H1 (cell line): ENCODE data around the gene BET1L. TPM values are rescaled to one million over a fixed set of nuclear protein-coding genes. Genes with fewer than 3 reads are reported as not detected.

ENCODE experiments used
- CTCF ChIA-PET: fragments of 300-600 bp; sonication (Branson Sonifier 250); formaldehyde crosslinking; loops from one replicate; lab custom pipeline; 2021; ENCODE audit not compliant: partially characterized antibody; lab: Charles Lee
- POLR2A ChIA-PET: fragments of 300-600 bp; sonication (Branson Sonifier 250); formaldehyde crosslinking; loops from one replicate; lab custom pipeline; 2021; ENCODE audit warnings: inconsistent platforms; ENCODE audit not compliant: partially characterized antibody; lab: Charles Lee
- DNase-seq, 2 experiments: peaks; one replicate each; pipeline versions ENCODE4 v3.0.0 to v3.0.0-alpha.2; 2010 to 2022; ENCODE audit warnings: low spot score in 2 of 2, low read depth in 1 of 2, mixed read lengths in 1 of 2
- FAIRE-seq: peaks from 2 replicates; lab custom pipeline; 2011; peaks lifted over from hg19 to GRCh38; lab: Jason Lieb, UNC
- H2AFZ ChIP-seq: 2 replicates; pipeline ENCODE4 v1.8.1; 2012; ENCODE audit warnings: low read length, inconsistent platforms
- H2AK5ac ChIP-seq: 2 replicates; pipeline ENCODE4 v1.6.1; 2013; ENCODE audit warnings: low read depth, low read length
- H2BK120ac ChIP-seq: replicated peaks from 2 replicates; pipeline ENCODE3; 2013; ENCODE audit warnings: low read depth, low read length, inconsistent platforms
- H2BK12ac ChIP-seq: 2 replicates; pipeline ENCODE4 v1.6.1; 2013; ENCODE audit warnings: low read depth, low read length
- H2BK15ac ChIP-seq: 2 replicates; pipeline ENCODE4 v1.6.1; 2013; ENCODE audit warnings: low read length
- H2BK20ac ChIP-seq: 2 replicates; pipeline ENCODE4 v1.6.1; 2013; ENCODE audit warnings: low read length
- H2BK5ac ChIP-seq: 2 replicates; pipeline ENCODE4 v1.6.1; 2013; ENCODE audit warnings: low read depth, low read length
- H3K14ac ChIP-seq: 2 replicates; pipeline ENCODE4 v1.6.1; 2013; ENCODE audit warnings: inconsistent platforms; ENCODE audit not compliant: insufficient read length
- H3K18ac ChIP-seq: 2 replicates; pipeline ENCODE4 v1.6.1; 2013; ENCODE audit warnings: low read length; ENCODE audit errors: extremely low read depth
- H3K23ac ChIP-seq: 2 replicates; pipeline ENCODE4 v1.6.1; 2013; ENCODE audit warnings: inconsistent platforms; ENCODE audit not compliant: insufficient read length
- H3K23me2 ChIP-seq: 2 replicates; pipeline ENCODE4 v1.6.1; 2013; ENCODE audit warnings: low read depth, low read length
- H3K27ac ChIP-seq: 2 replicates; pipeline ENCODE4 v1.6.1; 2011; ENCODE audit warnings: low read depth, low read length, inconsistent platforms
- H3K27me3 ChIP-seq, 4 experiments: replicated peaks in 1 of 4; 1 replicate in 1 of 4; 2 replicates in 3 of 4; pipeline versions ENCODE4 v1.6.1 to v1.8.1; 2011 to 2013; ENCODE audit warnings: low read length in 3 of 4, mild to moderate bottlenecking in 3 of 4, inconsistent platforms in 2 of 4, mixed read lengths in 2 of 4, moderate library complexity in 1 of 4; ENCODE audit not compliant: control insufficient read depth in 3 of 4, insufficient read depth in 3 of 4; ENCODE audit errors: extremely low read depth in 1 of 4
- H3K36me3 ChIP-seq, 4 experiments: 2 replicates each; pipeline versions ENCODE4 v1.6.1 to v1.8.1; 2011 to 2013; ENCODE audit warnings: mild to moderate bottlenecking in 4 of 4, low read length in 3 of 4, moderate library complexity in 2 of 4, control low read depth in 1 of 4, inconsistent platforms in 1 of 4; ENCODE audit not compliant: insufficient read depth in 4 of 4, control insufficient read depth in 2 of 4
- H3K4ac ChIP-seq: replicated peaks from 2 replicates; pipeline ENCODE3; 2013; ENCODE audit warnings: low read length, low read depth, mixed read lengths, inconsistent platforms; ENCODE audit not compliant: insufficient read length
- H3K4me1 ChIP-seq, 4 experiments: replicated peaks in 1 of 4; 1 replicate in 1 of 4; 2 replicates in 3 of 4; pipeline versions ENCODE4 v1.6.1 to v1.8.1; 2011 to 2013; ENCODE audit warnings: low read length in 3 of 4, inconsistent platforms in 2 of 4, mixed read lengths in 1 of 4; ENCODE audit not compliant: insufficient read depth in 4 of 4, control insufficient read depth in 3 of 4
- H3K4me2 ChIP-seq, 2 experiments: 2 replicates each; pipeline versions ENCODE4 v1.6.1 to v1.8.1; 2011 to 2013; ENCODE audit warnings: low read depth in 2 of 2, low read length in 2 of 2, control low read depth in 1 of 2, inconsistent platforms in 1 of 2, mild to moderate bottlenecking in 1 of 2; ENCODE audit not compliant: insufficient read depth in 1 of 2
- H3K4me3 ChIP-seq, 4 experiments: fragments of 200-600, 300-600 bp in 1 of 4; sonication (generic), shearing (Covaris generic), sonication (Bioruptor Twin) in 1 of 4; 2 replicates each; pipeline versions ENCODE4 v1.5.1 to v1.8.1; 2011 to 2016; ENCODE audit warnings: low read length in 4 of 4, low read depth in 3 of 4, control low read depth in 2 of 4, inconsistent platforms in 2 of 4, mild to moderate bottlenecking in 2 of 4, mixed read lengths in 1 of 4, moderate library complexity in 1 of 4; ENCODE audit not compliant: insufficient read depth in 2 of 4; ENCODE audit errors: extremely low read depth in 1 of 4
- H3K56ac ChIP-seq: replicated peaks from 2 replicates; pipeline ENCODE3; 2013; ENCODE audit warnings: low read depth, mild to moderate bottlenecking, mixed read lengths, low read length, inconsistent platforms; ENCODE audit not compliant: insufficient read length
- H3K79me1 ChIP-seq: 2 replicates; pipeline ENCODE4 v1.6.1; 2013; ENCODE audit warnings: low read depth, low read length, control low read depth
- H3K79me2 ChIP-seq, 2 experiments: 2 replicates each; pipeline versions ENCODE4 v1.6.1 to v1.8.1; 2012 to 2013; ENCODE audit warnings: low read length in 2 of 2, mild to moderate bottlenecking in 2 of 2, inconsistent platforms in 1 of 2; ENCODE audit not compliant: insufficient read depth in 2 of 2, control insufficient read depth in 1 of 2
- H3K9ac ChIP-seq, 4 experiments: replicated peaks in 1 of 4; 1 replicate in 1 of 4; 2 replicates in 3 of 4; pipeline versions ENCODE4 v1.6.1 to v1.8.1; 2011 to 2013; ENCODE audit warnings: low read depth in 3 of 4, low read length in 3 of 4, control low read depth in 2 of 4, mild to moderate bottlenecking in 2 of 4, moderate library complexity in 2 of 4, inconsistent platforms in 1 of 4; ENCODE audit errors: extremely low read depth in 1 of 4
- H3K9me3 ChIP-seq, 2 experiments: 2 replicates each; pipeline versions ENCODE4 v1.6.1 to v1.8.1; 2012 to 2013; ENCODE audit warnings: mild to moderate bottlenecking in 2 of 2, moderate library complexity in 2 of 2, control low read depth in 1 of 2, inconsistent platforms in 1 of 2, low read depth in 1 of 2, low read length in 1 of 2, mixed read lengths in 1 of 2; ENCODE audit not compliant: insufficient read depth in 2 of 2
- H4K20me1 ChIP-seq, 2 experiments: replicated peaks in 1 of 2; 2 replicates each; pipeline versions ENCODE3 to v1.8.1; 2011 to 2013; ENCODE audit warnings: inconsistent platforms in 2 of 2, low read length in 2 of 2, mild to moderate bottlenecking in 1 of 2; ENCODE audit not compliant: insufficient read depth in 2 of 2, control insufficient read depth in 1 of 2
- H4K5ac ChIP-seq: 2 replicates; pipeline ENCODE4 v1.6.1; 2013; ENCODE audit warnings: low read length, low read depth, mixed read lengths, inconsistent platforms; ENCODE audit not compliant: insufficient read length
- H4K8ac ChIP-seq: 2 replicates; pipeline ENCODE4 v1.8.0; 2013; ENCODE audit warnings: mild to moderate bottlenecking, moderate library complexity, low read length, inconsistent platforms; ENCODE audit not compliant: insufficient read depth; ENCODE audit errors: extremely low read depth
- H4K91ac ChIP-seq: replicated peaks from 2 replicates; pipeline ENCODE3; 2013; ENCODE audit warnings: low read length, mixed read lengths, inconsistent platforms; ENCODE audit not compliant: insufficient read length
- CBX8 ChIP-seq: fragments of 300-800, 300-1000 bp; sonication (generic); IDR thresholded peaks from 2 replicates; pipeline ENCODE4 v1.7.1; 2016; ENCODE audit warnings: low read depth, low read length, borderline replicate concordance
- GABPA ChIP-seq: IDR thresholded peaks from 2 replicates; pipeline ENCODE4 v1.6.1; 2011; ENCODE audit warnings: mild to moderate bottlenecking, low read length, moderate library complexity, borderline replicate concordance; ENCODE audit not compliant: insufficient read depth
- POLR2AphosphoS5 ChIP-seq: IDR thresholded peaks from 2 replicates; pipeline ENCODE4 v1.6.1; 2011; ENCODE audit warnings: low read depth, low read length
- RFX5 ChIP-seq: IDR thresholded peaks from 2 replicates; pipeline ENCODE4 v1.6.1; 2011; ENCODE audit warnings: low read depth, low read length, improper control_type of control experiment, borderline replicate concordance
- WGBS, 2 experiments: shearing (Covaris generic) in 1 of 2; methylation state at CpG; one replicate each; pipeline versions ENCODE4 v1.1.6 to v1.1.7; 2013 to 2015; ENCODE audit warnings: low lambda C conversion rate in 2 of 2, mixed read lengths in 2 of 2, inconsistent platforms in 1 of 2, low coverage in 1 of 2, missing lambda C conversion rate in 1 of 2; ENCODE audit not compliant: insufficient replicate concordance in 2 of 2, insufficient coverage in 1 of 2, insufficient read length in 1 of 2; ENCODE audit errors: extremely low coverage in 1 of 2, missing lambda C conversion rate in 1 of 2; 5-methylcytosine and 5-hydroxymethylcytosine counted together
- polyA plus RNA-seq, 7 experiments: library from polyadenylated mRNA; depleted of rRNA in 3 of 7; stranded (reverse) in 5 of 7; unstranded in 2 of 7; fragments of >200 nt in 5 of 7; fragments of 200-250 nt in 2 of 7; gene quantifications; 1 replicate in 5 of 7; 2 replicates in 1 of 7; 4 replicates in 1 of 7; pipeline versions ENCODE4 v1.2.1 to v1.2.3, GENCODE V29; 2011 to 2013; ENCODE audit warnings: missing spikeins in 2 of 7, mixed read lengths in 2 of 7
- total RNA-seq: library from RNA; stranded (reverse); fragmentation: NEBNext Ultra II Directional; extraction: Animal tissue kit (Norgen Biotek cat#: 25700); gene quantifications from 2 replicates; pipeline ENCODE4 v1.2.1, GENCODE V29; 2021
- TF ChIP-seq, protein P1 (sequence below): IDR thresholded peaks from 2 replicates; pipeline ENCODE4 v1.6.1; 2012; ENCODE audit warnings: inconsistent platforms
- TF ChIP-seq, protein P2 (sequence below): IDR thresholded peaks from 2 replicates; pipeline ENCODE4 v1.6.1; 2011; ENCODE audit warnings: low read length, improper control_type of control experiment

The BET1L gene
- total and polyA plus RNA-seq, 2 of the 8 experiments (the other 6 are each of a cell fraction or from before 2014, with no cell fraction given) = 40.2 to 61.9 TPM

DNA sequence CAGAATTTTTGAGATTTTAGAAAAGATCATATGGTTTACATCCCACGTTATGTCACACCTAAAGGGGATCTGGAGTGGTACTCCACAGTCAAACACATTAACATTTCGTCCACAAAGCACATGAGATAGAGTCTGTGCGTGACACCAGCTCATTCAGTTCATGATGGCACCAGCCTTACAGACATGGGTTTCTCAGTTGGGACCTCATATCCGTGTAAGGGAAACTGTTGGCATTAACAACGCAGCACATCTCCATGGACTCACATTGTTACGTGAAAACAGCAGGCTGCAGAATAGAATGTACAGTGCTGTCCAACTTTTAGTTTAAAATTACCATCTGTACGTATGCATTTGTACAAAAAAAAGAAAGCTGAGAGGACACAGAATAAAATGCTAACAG, 14.3 kb upstream of the BET1L start:
- FAIRE-seq = no peak
- WGBS, 2 experiments = 92% methylated on average over 7 of the region's 7 CpGs; no CpG with 5 or more reads in 1 of the 2 experiments

More for the DNA sequence above, 14.3 kb upstream of the BET1L start:
- Histone ChIP-seq H3K14ac (no peak overlapping the region), H3K9ac (no peak overlapping the region), H3K23ac (no peak overlapping the region), H3K18ac (no peak overlapping the region), H2AFZ (no peak overlapping the region), H4K5ac (no peak overlapping the region), H3K27me3 (no peaks in the 10 kb centered on the region), H3K56ac (no peak overlapping the region), H4K8ac (no peak overlapping the region), H3K79me2 (no peaks in the 10 kb centered on the region), H3K79me1 (no peaks in the 10 kb centered on the region; the same call in 1 of the 2 replicates), H3K27ac (no peak overlapping the region), H3K4me2 (no peak overlapping the region), H2BK5ac (no peak overlapping the region), H3K36me3 (no peaks in the 10 kb centered on the region; a peak in 1 of 8 replicates), H3K23me2 (no peaks in the 10 kb centered on the region), H4K91ac (no peak overlapping the region), H3K4me1 (no peaks in the 10 kb centered on the region), H3K4me3 (no peak overlapping the region)
- DNase-seq = no peak
- POLR2A ChIA-PET = interaction anchor here (0.9 to 1.6 kb wide), 4 partner anchors 9 to 16 kb away, joined by 3 to 6 read pairs (median 4); partner anchors contain the start of gene PSMD13
- TF ChIP-seq POLR2AphosphoS5 (no peak), CBX8 (no peak), RFX5 (no peak), GABPA (no peak)
- TF ChIP-seq, protein P1, sequence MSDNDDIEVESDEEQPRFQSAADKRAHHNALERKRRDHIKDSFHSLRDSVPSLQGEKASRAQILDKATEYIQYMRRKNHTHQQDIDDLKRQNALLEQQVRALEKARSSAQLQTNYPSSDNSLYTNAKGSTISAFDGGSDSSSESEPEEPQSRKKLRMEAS = no peak
- TF ChIP-seq, protein P2, sequence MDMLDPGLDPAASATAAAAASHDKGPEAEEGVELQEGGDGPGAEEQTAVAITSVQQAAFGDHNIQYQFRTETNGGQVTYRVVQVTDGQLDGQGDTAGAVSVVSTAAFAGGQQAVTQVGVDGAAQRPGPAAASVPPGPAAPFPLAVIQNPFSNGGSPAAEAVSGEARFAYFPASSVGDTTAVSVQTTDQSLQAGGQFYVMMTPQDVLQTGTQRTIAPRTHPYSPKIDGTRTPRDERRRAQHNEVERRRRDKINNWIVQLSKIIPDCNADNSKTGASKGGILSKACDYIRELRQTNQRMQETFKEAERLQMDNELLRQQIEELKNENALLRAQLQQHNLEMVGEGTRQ = no peak
- TF ChIP-seq, all 59 proteins: peak for 0
- no peaks in the 10 kb centered on the region for H3K9me3 ChIP-seq
- no peak overlapping the region for H2AK5ac ChIP-seq
- no peak overlapping the region for H2BK120ac ChIP-seq
- no peak overlapping the region for H2BK15ac ChIP-seq
- H4K20me1 ChIP-seq = peaks cover 0 to 1% of the 10 kb centered on the region in 2 experiments
- CTCF ChIA-PET = interaction anchor here (0.6 to 2.1 kb wide), 4 partner anchors 9 to 220 kb away, joined by 3 to 8 read pairs (median 4); no protein-coding TSS in a partner anchor
- no peak overlapping the region for H3K4ac ChIP-seq
- H2BK12ac ChIP-seq = no peak overlapping the region
- no peak overlapping the region for H2BK20ac ChIP-seq
